GM21390 (cell line): ENCODE measurements around the gene TEX19.
"Not testable (repeated sequence)": the region's sequence is repeated elsewhere in the genome, so short reads cannot be mapped to it uniquely, and the experiment has no call there.

Experiments
- ATAC-seq: cut with Tn5 transposase; IDR thresholded peaks from one replicate; pipeline ENCODE4 v1.9.1; 2021; ENCODE audit not compliant: unreplicated experiment

TEX19 gene

DNA sequence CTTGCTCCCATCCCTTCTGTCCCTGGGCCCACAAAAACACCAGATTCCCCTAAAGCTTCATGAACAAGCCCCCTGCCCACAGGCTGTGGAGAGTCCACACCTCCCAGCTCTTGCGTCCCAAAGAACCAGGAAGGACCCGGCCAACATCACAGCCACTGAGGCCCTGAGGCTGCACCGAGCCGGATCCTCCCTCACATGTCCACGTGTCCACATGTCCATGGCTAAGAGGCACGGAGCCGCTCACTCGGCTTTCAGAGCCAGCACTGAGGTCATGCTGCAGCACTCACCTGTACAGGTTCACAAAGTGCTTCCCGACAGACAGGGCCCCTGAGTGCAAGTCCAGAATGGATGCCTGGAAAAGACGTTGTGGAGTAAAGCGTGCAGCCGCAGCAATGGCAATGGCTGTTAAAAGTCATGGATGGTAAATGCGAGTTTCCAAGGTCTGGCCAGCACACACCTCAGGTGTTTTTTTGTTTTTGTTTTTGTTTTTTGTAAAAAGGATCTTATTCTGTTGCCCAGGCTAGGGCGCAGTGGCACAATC is 47.2 kb downstream of the TEX19 start:
- no peak for ATAC-seq

DNA sequence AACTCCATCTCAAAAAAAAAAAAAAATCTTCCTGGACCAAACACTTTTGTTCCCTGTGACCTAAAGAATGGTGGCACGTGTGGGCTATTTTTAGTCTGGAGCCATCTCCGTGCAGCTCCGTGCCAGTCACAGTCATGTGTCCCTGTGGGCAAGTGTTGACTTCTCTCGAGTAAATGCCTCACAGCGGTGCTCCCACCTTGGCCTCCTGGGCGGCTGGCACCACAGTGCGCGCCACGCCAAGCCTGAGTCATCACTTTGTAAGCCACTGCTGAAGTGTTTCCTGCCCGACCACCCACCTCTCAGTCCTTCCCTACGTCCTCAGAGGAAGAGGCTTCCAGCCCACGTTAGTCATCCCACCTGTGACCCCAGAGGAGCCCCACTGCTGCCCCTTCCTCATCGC is 48.2 kb downstream of the TEX19 start:
- no peak for ATAC-seq

DNA sequence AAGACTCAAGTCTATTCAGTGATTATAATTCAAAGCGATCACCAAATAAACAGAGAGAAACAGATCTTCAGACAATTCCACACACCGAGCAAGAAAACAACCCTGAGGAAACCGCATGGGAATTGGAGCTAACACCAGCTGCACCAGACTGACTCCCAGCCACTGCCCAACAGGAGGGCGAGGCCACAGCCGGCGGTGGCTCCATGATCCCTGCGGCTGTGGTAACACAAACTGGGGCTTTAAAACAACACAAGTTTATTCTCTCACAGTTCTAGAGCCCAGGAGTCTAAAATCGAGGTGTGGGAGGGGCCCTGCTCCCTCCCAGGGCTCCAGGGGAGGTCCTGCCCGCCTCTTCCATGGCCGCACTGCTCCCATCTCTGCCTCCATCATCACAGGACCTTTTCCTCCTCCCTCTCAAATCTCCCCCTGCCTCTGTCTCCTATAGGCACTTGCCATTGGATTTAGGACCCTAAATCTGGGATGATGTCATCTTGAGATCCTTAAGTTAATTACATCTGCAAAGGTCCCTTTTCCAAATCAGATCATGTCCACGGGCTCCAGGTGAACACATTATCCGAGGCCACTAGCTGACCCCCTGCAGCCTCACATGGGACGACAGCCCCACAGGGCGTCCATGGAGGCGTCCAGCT is 49.4 kb downstream of the TEX19 start:
- ATAC-seq: no peak

DNA sequence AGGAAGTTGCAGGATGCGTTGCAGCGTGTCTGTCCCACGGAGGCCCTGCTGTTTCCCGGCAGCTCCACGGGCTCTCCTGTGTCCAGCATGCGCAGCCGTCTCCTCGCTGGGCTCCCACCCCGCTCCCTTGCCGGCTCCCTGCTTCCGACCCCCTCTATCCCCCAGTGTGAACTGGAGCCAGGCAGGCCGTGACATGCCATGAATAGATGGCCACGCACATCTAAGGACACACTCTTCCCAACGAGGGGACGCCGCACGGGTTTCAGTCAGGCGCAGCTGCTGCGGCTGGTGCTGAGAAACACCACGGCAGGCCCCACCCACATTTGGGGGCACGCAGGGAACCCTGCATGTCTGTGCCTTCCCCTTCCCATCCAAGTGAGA is 49.9 kb downstream of the TEX19 start:
- ATAC-seq: no peak

DNA sequence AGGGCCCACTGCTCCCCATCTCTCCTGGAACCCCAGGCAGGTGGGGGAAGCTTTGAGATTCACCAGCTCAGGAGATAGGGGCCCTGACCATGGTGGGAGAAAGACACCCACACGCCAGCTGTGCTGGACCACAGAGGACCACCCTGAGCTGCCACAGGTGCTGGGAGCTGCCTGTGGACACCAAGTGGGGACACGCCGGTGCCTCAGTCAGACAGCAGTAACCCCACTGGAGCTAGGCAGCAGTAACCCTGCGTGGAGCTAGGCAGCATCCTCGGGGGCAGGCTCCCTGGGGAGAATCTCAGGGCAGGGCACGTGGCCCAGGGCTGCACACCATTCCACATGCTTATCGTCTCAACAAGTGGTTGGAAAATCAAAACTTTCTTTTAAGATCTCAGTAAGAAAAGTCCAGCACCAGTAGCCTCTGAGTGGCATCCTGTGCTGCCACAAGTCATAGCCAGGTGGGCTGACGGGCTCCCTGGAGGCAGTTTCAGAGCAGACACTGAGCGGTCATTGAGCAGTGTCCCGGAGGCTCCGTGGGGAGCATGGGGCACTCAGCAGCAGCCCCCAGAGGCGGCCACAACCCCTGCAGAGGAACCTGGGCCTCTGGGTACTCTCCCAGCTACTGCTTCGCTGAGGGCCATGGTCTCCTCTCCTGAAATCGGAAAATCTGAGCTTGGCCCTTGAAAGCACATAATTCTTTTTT is 51.1 kb downstream of the TEX19 start:
- ATAC-seq: no peak

DNA sequence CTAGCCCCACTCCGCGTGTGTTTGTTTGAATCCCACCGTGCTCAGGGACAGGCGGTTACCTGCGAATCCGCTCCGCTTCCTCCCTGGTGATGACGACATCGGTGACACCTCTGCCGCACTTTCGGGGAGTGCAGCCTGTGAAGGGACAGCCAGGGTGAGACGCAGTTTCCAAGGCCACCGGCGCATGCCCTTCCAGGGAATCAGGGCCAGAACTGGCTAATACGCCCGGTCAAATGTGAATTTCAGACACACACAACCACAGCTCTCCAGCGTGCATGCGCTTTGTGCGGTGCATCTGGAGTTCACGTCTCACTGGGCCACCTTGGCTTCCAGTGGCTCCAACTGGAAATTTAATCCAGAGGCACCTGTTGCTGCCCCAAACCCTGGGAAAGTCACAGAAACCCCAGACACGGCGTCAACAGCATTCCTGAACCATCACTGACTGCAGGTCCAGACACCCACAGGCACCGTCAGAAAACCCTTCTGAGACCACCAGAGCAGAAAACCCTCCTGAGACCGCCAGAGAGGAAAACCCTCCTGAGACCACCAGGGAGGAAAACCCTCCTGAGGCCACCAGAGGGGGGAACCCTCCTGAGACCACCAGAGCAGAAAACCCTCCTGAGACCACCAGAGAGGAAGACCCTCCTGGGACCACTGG is 52.5 kb downstream of the TEX19 start:
- no peak for ATAC-seq

DNA sequence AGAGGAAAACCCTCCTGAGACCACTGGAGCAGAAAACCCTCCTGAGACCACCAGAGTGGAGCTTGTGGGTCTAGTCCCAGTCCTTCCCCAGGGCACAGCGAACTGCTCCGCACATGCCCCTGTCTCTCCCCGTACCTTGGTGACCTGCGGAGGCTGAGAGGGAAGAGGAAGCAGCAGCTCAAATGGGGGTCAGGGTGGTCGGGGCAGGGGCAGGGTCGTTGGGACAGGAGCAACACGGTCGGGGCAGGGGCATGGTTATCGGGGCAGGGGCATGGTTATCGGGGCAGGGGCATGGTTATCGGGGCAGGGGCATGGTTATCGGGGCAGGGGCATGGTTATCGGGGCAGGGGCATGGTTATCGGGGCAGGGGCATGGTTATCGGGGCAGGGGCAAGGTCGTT is 53.0 kb downstream of the TEX19 start:
- ATAC-seq: not testable (repeated sequence)

DNA sequence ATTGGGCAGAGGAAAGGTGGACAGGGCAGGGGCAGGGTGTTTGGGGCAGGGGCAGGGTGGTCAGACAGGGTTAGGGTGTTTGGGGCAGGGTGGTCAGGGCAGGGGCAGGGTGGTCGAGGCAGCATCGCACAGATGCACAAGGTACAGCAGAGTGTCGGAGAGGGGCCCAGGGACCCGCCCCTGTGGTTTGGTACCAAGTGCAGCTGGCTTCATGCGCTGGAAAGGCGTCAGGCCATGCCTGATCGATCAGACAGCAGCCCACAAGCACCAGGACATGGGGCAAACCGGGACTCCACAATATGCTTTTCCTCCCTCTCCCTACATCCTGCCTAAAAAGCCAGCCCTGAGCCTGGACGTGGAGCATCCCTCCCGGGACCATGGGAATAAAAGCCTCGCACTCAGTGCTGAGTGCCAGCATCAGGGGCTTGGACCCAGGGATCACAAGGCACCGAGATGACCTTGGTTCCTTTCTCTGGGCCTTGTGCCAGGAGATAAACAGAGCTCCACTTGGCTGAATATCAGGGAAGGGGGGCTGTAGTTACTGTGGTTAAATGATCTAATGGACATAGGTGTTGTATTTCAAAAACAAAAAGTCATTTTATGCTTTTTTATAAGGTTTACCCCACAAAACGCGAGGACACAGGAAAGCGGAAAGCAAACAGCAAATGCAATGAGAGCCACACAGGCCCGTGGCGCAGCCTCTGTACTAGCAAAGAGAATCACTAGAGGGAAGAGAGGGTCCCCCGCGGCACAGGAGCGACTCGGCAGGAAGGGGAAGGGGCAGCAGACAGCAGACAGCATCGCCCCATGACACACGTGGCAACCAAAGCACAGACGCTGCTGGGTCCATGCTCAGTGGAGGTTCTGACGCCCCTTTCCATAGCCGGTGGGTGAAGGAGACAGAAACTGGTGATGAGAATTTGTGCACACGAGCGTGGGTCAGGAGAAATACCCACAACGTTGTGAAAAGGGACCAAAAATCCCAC is 53.8 kb downstream of the TEX19 start:
- no peak for ATAC-seq
